K562 (cell line): ENCODE data around the gene STAB2. TPM values are rescaled to one million over a fixed set of nuclear protein-coding genes. Genes with fewer than 3 reads are reported as not detected.

Experiments
- CEBPB ChIP-seq: fragments of 450-650 bp; IDR thresholded peaks from 2 replicates; pipeline ENCODE4 v1.6.1; 2016; ENCODE audit warnings: missing genetic modification characterization, missing compliant biosample characterization
- DNMT1 ChIP-seq: fragments of 450-650 bp; IDR thresholded peaks from 2 replicates; pipeline ENCODE4 v1.6.1; 2016; ENCODE audit warnings: antibody characterized with exemption, mild to moderate bottlenecking
- HNRNPL ChIP-seq: fragments of 200-400 bp; formaldehyde crosslinking; IDR thresholded peaks from 2 replicates; pipeline ENCODE4 v1.6.1; 2017; ENCODE audit warnings: low read depth, mild to moderate bottlenecking, low read length
- HNRNPUL1 ChIP-seq: fragments of 200-400 bp; formaldehyde crosslinking; IDR thresholded peaks from 2 replicates; pipeline ENCODE4 v1.6.1; 2017; ENCODE audit warnings: low read length
- KAT2B ChIP-seq: IDR thresholded peaks from one replicate; pipeline ENCODE4 v1.6.1; 2012; ENCODE audit warnings: low read depth, mild to moderate bottlenecking, control low read depth, inconsistent platforms, low read length, moderate library complexity
- MTA2 ChIP-seq: fragments of 450-650 bp; IDR thresholded peaks from 2 replicates; pipeline ENCODE4 v1.6.1; 2016; ENCODE audit warnings: low read depth
- NONO ChIP-seq, 2 experiments: fragments of 200-400 bp in 1 of 2; fragments of 450-650 bp in 1 of 2; formaldehyde crosslinking in 1 of 2; IDR thresholded peaks; 2 replicates each; pipeline ENCODE4 v1.6.1; 2017; ENCODE audit warnings: low read depth in 2 of 2, mild to moderate bottlenecking in 2 of 2, moderate library complexity in 2 of 2, low read length in 1 of 2
- POLR2AphosphoS2 ChIP-seq: IDR thresholded peaks from 2 replicates; pipeline ENCODE4 v1.6.1; 2012; ENCODE audit warnings: low read length, improper control_type of control experiment
- SMAD3 ChIP-seq: fragments of 450-650 bp; formaldehyde crosslinking; conservative IDR thresholded peaks from 2 replicates; pipeline ENCODE4 v1.4.0; 2020; ENCODE audit warnings: mild to moderate bottlenecking
- ZKSCAN3 ChIP-seq: fragments of 250-450 bp; sonication (Bioruptor Pico); IDR thresholded peaks from 2 replicates; pipeline ENCODE4 v1.4.0; 2020
- polyA plus RNA-seq, 8 experiments: library from polyadenylated mRNA; depleted of rRNA in 4 of 8; stranded (reverse) in 5 of 8; unstranded in 3 of 8; fragments of >200 nt; fragmentation: Nextera tagmentation in 2 of 8; fragmentation: Illumina TruSeq in 1 of 8; extraction: Ambion mirVana in 2 of 8; extraction: Trizol in 1 of 8; gene quantifications; 2 replicates each; pipeline versions ENCODE4 v1.2.1 to v1.2.3, GENCODE V29; 2011 to 2014; ENCODE audit warnings: inconsistent platforms in 1 of 8, missing spikeins in 1 of 8
- total RNA-seq, 7 experiments: library from RNA; depleted of rRNA in 6 of 7; stranded (reverse); fragments of >200 nt in 6 of 7; fragmentation: Illumina TruSeq in 2 of 7; extraction: Trizol in 2 of 7; gene quantifications; 2 replicates each; pipeline versions ENCODE4 v1.2.1 to v1.2.3, GENCODE V29; 2011 to 2021; ENCODE audit warnings: low replicate concordance in 1 of 7
- TF ChIP-seq, protein P1 (sequence below): fragments of 450-650 bp; IDR thresholded peaks from 2 replicates; pipeline ENCODE4 v1.7.1; 2018; ENCODE audit warnings: mild to moderate bottlenecking, low read depth; ENCODE audit not compliant: partially characterized antibody
- TF ChIP-seq, protein P2 (sequence below): fragments of 200-800 bp; sonication (Bioruptor generic); IDR thresholded peaks from 2 replicates; pipeline ENCODE4 v1.6.1; 2016; ENCODE audit warnings: missing genetic modification characterization, missing compliant biosample characterization

Gene STAB2
- total and polyA plus RNA-seq, 9 of the 15 experiments (the other 6 are each of a cell fraction or from before 2014, with no cell fraction given): 0.10 TPM; not detected in 8

DNA sequence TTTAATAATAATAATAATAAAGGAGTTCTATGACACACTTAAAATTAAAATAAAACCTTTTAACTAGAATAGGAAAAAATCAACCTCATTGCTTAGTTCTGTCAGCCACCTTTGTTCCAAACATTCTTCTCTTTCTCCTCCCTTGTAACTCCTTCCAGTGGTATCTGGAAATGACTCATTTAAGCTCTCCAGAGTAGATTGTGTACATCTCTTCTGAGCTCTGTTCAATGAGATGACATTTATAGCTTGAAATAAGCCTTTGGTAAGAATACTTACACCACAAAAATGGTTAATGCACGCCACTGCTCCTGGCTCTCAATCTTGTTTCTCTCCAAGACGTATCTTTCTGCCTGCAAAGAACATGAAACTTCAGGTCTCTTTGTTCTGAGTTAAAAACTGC is 70.3 kb downstream of the STAB2 start (continued):
- TF ChIP-seq POLR2AphosphoS2 (no peak), DNMT1 (no peak), MTA2 (no peak), ZKSCAN3 (CRISPR knock-in tag) (no peak), HNRNPUL1 (no peak), KAT2B (no peak), HNRNPL (no peak), SMAD3 (no peak), NONO (IDR thresholded peaks at IDR 0.05; ENCODE audit: low read depth in 2 of 2, low read length in 1 of 2) (no peak), CEBPB (tag) (no peak)
- TF ChIP-seq, protein P1, sequence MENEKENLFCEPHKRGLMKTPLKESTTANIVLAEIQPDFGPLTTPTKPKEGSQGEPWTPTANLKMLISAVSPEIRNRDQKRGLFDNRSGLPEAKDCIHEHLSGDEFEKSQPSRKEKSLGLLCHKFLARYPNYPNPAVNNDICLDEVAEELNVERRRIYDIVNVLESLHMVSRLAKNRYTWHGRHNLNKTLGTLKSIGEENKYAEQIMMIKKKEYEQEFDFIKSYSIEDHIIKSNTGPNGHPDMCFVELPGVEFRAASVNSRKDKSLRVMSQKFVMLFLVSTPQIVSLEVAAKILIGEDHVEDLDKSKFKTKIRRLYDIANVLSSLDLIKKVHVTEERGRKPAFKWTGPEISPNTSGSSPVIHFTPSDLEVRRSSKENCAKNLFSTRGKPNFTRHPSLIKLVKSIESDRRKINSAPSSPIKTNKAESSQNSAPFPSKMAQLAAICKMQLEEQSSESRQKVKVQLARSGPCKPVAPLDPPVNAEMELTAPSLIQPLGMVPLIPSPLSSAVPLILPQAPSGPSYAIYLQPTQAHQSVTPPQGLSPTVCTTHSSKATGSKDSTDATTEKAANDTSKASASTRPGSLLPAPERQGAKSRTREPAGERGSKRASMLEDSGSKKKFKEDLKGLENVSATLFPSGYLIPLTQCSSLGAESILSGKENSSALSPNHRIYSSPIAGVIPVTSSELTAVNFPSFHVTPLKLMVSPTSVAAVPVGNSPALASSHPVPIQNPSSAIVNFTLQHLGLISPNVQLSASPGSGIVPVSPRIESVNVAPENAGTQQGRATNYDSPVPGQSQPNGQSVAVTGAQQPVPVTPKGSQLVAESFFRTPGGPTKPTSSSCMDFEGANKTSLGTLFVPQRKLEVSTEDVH: no peak
- TF ChIP-seq, protein P2, sequence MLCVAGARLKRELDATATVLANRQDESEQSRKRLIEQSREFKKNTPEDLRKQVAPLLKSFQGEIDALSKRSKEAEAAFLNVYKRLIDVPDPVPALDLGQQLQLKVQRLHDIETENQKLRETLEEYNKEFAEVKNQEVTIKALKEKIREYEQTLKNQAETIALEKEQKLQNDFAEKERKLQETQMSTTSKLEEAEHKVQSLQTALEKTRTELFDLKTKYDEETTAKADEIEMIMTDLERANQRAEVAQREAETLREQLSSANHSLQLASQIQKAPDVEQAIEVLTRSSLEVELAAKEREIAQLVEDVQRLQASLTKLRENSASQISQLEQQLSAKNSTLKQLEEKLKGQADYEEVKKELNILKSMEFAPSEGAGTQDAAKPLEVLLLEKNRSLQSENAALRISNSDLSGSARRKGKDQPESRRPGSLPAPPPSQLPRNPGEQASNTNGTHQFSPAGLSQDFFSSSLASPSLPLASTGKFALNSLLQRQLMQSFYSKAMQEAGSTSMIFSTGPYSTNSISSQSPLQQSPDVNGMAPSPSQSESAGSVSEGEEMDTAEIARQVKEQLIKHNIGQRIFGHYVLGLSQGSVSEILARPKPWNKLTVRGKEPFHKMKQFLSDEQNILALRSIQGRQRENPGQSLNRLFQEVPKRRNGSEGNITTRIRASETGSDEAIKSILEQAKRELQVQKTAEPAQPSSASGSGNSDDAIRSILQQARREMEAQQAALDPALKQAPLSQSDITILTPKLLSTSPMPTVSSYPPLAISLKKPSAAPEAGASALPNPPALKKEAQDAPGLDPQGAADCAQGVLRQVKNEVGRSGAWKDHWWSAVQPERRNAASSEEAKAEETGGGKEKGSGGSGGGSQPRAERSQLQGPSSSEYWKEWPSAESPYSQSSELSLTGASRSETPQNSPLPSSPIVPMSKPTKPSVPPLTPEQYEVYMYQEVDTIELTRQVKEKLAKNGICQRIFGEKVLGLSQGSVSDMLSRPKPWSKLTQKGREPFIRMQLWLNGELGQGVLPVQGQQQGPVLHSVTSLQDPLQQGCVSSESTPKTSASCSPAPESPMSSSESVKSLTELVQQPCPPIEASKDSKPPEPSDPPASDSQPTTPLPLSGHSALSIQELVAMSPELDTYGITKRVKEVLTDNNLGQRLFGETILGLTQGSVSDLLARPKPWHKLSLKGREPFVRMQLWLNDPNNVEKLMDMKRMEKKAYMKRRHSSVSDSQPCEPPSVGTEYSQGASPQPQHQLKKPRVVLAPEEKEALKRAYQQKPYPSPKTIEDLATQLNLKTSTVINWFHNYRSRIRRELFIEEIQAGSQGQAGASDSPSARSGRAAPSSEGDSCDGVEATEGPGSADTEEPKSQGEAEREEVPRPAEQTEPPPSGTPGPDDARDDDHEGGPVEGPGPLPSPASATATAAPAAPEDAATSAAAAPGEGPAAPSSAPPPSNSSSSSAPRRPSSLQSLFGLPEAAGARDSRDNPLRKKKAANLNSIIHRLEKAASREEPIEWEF (CRISPR knock-in tag): no peak
